ENCODE results near the gene KIAA1328. TPM values are rescaled to one million over a fixed set of nuclear protein-coding genes. Genes with fewer than 3 reads are reported as not detected.
"Not testable (repeated sequence)": the region's sequence is repeated elsewhere in the genome, so short reads cannot be mapped to it uniquely, and the experiment has no call there.

KIAA1328 gene
- total and polyA plus RNA-seq, 8 donors, result 8.4 to 27.6 (median 22.9) TPM

DNA sequence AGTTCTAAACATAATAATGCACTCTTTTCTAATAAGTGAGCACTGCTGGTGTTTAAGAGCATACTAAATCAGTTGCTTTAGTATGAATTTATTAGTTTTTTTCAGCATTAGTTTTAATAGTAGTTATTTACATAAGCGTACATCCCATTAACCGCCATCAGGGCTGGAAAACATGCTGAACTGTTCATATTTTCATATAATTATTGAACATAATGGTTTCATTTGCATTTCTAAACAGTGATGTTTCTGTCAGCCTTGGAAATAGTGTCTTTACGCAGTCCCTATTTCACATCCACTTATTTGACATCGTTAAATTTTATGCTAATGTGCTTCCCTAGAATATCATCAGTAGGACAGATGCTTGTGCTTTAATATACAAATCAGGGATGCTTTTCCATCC is 71.5 kb downstream of the KIAA1328 start:
- Histone ChIP-seq H3K27ac (no peak overlapping the region), H3K36me3 (no peaks in the 10 kb centered on the region), H3K27me3 (no peaks in the 10 kb centered on the region), H3K4me3 (no peak overlapping the region), H3K9me3 (peaks cover 0 to 11% of the 10 kb centered on the region in 2 donors), H3K4me1 (no peaks in the 10 kb centered on the region)
- intact Hi-C loops (cut with DNase I), result no loop called here
- no peak for DNase-seq
- no peak for ATAC-seq
- no peak for TF ChIP-seq CTCF (IDR thresholded peaks at IDR 0.05)

GRCh38 chr18:36901277-36901701 is 72.4 kb downstream of the KIAA1328 start:
- Histone ChIP-seq H3K27ac (no peak overlapping the region), H3K4me3 (no peak overlapping the region), H3K27me3 (no peaks in the 10 kb centered on the region), H3K9me3 (peaks cover 0 to 11% of the 10 kb centered on the region in 2 donors), H3K36me3 (no peaks in the 10 kb centered on the region), H3K4me1 (no peaks in the 10 kb centered on the region)
- DNase-seq (no peak), ATAC-seq (no peak)
- intact Hi-C loops (cut with DNase I), result no loop called here
- no peak for TF ChIP-seq CTCF (IDR thresholded peaks at IDR 0.05)

- H3K4me1 ChIP-seq, result no peaks in the 10 kb centered on the region
- H3K27me3 ChIP-seq, result no peaks in the 10 kb centered on the region
- H3K27ac ChIP-seq, result no peak overlapping the region
- H3K9me3 ChIP-seq, result peaks cover 0 to 11% of the 10 kb centered on the region in 2 donors
- no peak for TF ChIP-seq CTCF (IDR thresholded peaks at IDR 0.05)
- ATAC-seq (no peak), DNase-seq (no peak)
- intact Hi-C loops (cut with DNase I), result no loop called here
- H3K36me3 ChIP-seq, result no peaks in the 10 kb centered on the region
- H3K4me3 ChIP-seq, result no peak overlapping the region
Observed at GRCh38 chr18:36903215-36903928, 74.4 kb downstream of the KIAA1328 start.

DNA sequence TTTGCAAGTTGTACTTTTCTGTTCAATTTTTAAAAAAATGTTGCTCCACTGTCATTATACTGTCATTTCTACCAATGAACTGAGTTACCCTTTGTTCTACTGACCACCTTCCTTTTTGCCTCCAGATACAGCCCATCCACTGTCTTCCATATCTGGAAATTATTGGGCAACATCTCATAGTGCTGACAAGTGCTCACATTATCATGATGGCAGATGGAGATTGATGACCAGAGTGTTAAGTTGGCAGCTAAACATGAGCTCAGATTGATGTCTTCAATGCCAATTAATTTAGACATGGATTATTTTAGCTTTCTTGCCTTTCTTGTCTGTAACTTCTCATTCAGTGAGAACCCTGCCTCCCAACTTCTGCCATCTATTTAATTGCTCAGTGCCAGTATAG is 76.6 kb downstream of the KIAA1328 start:
- no peak for TF ChIP-seq CTCF (IDR thresholded peaks at IDR 0.05)
- H3K27ac ChIP-seq, result no peak overlapping the region
- H3K9me3 ChIP-seq, result no peaks in the 10 kb centered on the region
- ATAC-seq, result no peak
- intact Hi-C loops (cut with DNase I), result no loop called here
- no peaks in the 10 kb centered on the region for H3K4me1 ChIP-seq
- no peak for DNase-seq
- no peaks in the 10 kb centered on the region for H3K36me3 ChIP-seq
- no peak overlapping the region for H3K4me3 ChIP-seq
- no peaks in the 10 kb centered on the region for H3K27me3 ChIP-seq

GRCh38 chr18:36909282-36909681 is 80.4 kb downstream of the KIAA1328 start:
- H3K4me1 ChIP-seq; H3K36me3 ChIP-seq; DNase-seq; H3K27ac ChIP-seq; H3K9me3 ChIP-seq; ATAC-seq; intact Hi-C loops (cut with DNase I); H3K4me3 ChIP-seq; H3K27me3 ChIP-seq: not testable (repeated sequence)

GRCh38 chr18:36912887-36913286 is 84.0 kb downstream of the KIAA1328 start:
- Histone ChIP-seq H3K27ac (no peak overlapping the region), H3K4me3 (no peak overlapping the region), H3K36me3 (no peaks in the 10 kb centered on the region), H3K9me3 (no peaks in the 10 kb centered on the region), H3K27me3 (no peaks in the 10 kb centered on the region), H3K4me1 (no peaks in the 10 kb centered on the region)
- intact Hi-C loops (cut with DNase I), result no loop called here
- ATAC-seq (no peak), DNase-seq (no peak)
- no peak for TF ChIP-seq CTCF (IDR thresholded peaks at IDR 0.05)

Data from left lung (tissue), 10 donors.